Measurements from ENCODE around the gene GTF3C5.

Gene GTF3C5

DNA sequence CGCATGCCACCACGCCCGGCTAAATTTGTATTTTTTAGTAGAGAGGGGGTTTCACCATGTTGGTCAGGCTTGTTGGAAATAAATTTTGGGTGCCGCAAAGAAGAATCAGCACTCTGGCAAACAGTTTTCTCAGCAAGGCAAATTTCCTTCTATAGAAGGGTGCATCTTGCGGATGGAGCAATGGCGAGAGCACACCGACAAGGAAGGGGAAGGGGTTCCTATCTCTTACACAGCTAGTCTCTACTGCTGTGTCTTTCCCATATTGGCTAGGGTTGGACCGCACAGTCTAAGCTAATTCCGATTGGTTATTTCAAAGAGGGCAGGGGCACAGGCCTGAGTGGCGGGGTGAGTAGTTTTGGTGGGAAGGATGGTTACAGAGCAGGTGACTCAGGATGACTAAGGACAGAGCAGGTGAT is 707 bp downstream of the GTF3C5 start:
- DNase-seq, result peak; percentile 20

DNA sequence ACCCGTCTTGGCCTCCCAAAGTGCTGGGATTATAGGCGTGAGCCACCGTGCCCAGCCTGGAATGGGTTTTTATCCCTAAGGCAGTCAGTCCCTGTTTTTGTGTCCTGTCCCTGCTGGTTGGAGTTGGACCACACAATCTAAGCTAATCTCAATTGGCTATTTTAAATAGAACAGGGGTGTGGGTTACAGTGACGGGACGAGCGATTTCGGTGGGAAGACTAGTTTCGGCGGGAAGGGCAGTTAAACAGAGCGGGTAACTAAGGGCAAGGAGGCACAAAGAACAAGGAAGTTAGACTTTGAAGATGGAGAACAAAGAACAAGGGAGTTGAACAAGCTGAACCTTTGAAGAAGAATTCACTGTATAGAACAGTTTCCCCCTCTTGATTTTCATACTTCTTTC is 1.4 kb downstream of the GTF3C5 start:
- no peak for DNase-seq

- no peak for DNase-seq
Measured at GRCh38 chr9:133035669-133036068, 4.9 kb downstream of the GTF3C5 start.

DNA sequence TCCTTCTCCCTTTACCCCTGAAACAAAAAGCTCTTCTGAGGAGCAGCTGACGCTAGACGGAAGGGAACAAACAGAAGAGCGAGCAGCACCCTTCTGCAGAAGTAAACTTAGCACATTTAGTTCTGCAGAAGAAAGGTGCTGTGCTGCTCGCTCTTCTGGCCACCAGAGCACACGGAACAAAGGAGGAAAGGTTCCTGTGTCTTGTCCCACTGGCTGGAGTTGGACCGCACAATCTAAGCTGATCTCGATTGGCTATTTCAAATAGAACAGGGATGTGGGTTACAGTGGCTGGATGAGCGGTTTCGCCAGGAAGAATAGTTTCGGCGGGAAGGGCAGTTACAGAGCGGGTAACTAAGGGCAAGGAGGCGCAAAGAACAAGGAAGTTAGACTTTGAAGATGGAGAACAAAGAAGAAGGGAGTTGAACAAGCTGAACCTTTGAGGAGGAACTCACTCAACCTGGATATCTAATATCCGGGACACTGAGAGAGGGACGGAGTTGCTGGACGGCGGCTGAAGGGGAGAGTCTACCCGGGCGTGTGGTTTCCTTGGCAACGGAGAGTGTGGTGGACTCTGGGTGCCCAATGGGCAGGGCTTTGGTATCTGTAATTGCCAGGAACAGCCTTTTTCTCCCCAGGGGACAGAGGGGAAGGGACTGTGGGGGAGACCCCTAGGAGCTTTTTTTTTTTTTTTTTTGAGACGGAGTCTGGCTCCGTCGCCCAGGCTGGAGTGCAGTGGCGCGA is 7.1 kb downstream of the GTF3C5 start:
- DNase-seq, result no peak

GRCh38 chr9:133040892-133041479 is 10.2 kb downstream of the GTF3C5 start:
- DNase-seq, result peak; percentile 50

GRCh38 chr9:133041958-133042357 is 11.2 kb downstream of the GTF3C5 start:
- no peak for DNase-seq

GRCh38 chr9:133042676-133043075 is 11.9 kb downstream of the GTF3C5 start:
- DNase-seq, result no peak

DNA sequence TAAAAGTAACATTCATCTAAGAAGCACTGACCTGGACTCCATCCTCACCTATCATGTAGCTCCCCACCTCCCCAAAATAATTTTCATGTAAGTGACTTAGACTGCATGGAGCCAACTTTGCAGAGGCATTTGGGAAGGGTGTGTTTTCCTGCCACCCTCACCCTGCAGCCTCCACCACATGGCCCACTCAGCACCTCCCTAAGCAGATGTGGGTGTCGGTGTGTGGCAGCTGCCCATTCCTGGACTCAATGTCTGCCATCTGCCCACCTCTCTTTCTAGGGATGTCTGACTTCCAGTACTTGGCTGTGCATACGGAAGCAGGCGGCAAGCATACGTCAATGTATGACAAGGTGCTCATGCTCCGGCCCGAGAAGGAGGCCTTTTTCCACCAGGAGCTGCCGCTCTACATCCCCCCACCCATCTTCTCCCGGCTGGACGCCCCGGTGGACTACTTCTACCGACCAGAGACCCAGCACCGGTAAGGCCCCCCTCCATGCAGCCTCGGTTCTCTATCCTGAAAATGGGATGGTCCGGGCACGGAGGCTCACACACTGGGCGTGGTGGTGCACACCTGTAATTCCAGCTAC is 12.7 kb downstream of the GTF3C5 start:
- DNase-seq, result no peak

DNA sequence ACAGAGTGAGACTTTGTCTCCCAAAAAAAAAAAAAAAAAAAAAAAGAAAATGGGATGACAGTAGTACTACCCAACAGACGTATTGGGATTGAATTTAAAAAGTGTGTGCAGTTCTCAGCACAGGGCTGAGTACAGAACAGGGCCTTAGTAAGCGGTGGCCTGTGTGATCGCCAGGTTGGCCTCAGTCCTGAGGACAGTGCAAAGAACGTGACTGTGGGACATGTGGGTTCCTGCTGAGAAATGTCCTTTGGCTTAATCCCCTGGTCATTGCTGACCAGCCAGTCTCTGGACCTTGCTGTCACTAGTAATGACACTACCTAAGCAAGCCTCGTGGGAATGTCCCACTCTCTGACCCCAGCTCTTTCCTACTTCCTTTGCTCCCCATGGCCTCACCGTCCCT is 13.3 kb downstream of the GTF3C5 start:
- no peak for DNase-seq

DNA sequence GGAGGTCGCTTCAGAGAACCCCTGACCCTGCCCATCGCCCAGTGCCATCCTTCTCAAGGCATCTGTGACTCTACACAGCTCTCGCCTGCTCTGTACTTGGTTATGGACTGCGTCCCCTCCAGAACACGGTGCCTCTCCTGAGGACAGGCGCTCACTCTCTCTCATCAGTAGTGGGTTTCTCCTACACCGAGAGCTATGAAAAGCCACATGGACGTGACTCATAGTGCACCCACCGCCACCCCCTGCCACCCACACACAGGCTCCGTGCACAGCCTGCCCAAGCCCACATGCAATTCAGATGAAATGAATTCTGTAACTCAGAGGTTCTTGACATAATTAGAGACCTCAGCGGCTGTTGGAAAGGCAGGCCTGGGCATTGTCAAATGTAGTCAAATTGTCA is 13.9 kb downstream of the GTF3C5 start:
- no peak for DNase-seq

DNA sequence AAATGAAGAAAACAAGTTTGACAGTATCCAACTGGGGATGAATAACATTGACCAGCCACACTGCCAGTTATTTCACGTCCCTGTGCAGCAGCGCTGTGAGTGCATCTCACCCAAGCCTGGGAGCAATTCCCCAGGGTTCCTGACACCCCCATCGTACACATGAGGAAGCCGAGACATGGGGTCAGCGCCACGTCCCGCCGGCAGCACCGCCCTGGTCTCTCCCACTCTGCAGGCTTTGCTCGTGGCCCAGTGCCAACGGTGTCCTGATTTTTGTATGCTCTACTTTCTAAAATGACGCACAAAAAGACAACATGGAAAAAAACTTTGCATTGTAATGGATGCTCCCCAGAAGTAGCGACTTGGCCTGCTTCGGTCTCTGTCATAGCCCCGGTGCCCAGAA is 14.3 kb downstream of the GTF3C5 start:
- DNase-seq, result no peak

- no peak for DNase-seq
Measured at GRCh38 chr9:133046196-133046899, 15.6 kb downstream of the GTF3C5 start.

GRCh38 chr9:133046900-133047295 is 16.1 kb downstream of the GTF3C5 start:
- DNase-seq, result no peak

- peak; percentile 55 for DNase-seq
Measured at GRCh38 chr9:133048595-133048994, 17.8 kb downstream of the GTF3C5 start.

GRCh38 chr9:133049043-133049442 is 18.2 kb downstream of the GTF3C5 start:
- DNase-seq, result no peak

DNA sequence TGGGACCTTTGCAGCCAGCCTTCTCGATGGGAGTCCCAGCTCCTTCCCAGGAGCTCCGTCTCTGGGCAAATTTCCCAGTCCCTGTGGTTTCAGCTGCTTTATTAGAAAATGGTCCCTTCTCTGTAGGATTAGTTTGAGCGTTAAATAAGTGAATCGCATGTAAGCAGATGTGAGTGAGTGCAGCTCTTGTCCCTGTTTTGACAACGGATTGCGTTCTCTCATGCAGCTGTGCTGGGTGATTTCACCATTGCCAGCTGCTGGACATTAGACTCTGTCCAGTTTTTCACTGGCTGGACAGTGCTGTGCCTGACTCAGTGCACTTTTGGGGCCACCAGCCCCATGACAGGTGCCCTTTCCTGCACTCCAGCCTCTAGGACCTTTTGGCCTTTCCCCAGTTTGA is 19.3 kb downstream of the GTF3C5 start:
- DNase-seq, result no peak

GRCh38 chr9:133050781-133051180 is 20.0 kb downstream of the GTF3C5 start:
- no peak for DNase-seq

DNA sequence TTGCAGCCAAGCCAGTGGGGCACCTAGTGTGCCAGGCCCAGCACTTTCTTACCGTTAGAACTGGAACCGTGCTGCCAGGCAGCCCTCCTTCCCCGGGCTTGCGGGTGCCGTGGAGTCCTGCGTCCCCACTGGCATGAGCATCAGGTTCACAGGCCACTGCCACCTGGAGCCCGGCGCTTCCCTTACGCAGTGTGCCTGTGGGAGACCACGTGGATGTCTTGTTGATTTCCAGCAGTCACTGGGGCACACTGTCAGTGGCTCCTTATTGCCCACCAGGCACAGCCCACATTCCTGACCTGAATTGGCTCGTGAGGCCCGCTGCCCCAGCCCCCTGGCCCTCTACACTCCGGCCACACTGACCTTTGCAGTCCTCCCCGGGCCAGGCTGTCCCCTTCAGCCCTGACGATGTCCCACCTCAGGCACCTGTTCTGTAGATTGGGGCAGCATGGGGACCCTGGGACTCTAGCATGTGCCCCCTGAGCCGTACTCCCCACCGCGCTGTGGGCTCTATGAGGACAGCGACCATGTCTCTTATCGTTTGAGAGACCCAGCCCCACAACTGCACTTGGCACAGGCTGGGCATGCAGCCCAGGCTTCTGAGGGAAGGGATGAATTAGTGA is 20.6 kb downstream of the GTF3C5 start:
- no peak for DNase-seq

DNA sequence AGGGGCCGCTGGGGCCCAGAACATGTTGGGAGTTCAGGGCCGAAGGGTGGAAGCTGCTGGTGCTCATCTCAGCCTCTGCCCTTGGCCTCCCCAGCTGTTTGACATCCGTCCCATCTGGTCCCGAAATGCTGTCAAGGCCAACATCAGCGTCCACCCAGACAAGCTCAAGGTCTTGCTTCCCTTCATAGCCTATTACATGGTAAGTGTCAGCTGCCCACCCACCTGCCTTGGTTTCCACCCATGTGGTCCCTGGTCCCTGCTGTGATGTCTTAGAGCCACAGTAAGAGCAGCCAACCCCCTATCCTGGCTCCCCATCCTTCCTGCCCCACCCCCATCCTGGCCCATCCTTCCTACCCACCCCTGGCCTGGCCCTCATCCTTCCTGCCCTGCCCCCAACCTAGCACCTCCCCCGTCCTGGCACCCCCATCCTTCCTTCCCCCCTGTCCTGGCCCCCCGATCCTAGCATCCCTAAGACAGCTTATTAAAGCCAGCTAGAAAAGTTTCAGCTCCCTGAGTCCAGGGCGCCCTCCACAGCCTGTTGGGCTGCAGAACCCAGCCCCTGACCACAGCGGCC is 21.3 kb downstream of the GTF3C5 start:
- DNase-seq, result no peak

DNA sequence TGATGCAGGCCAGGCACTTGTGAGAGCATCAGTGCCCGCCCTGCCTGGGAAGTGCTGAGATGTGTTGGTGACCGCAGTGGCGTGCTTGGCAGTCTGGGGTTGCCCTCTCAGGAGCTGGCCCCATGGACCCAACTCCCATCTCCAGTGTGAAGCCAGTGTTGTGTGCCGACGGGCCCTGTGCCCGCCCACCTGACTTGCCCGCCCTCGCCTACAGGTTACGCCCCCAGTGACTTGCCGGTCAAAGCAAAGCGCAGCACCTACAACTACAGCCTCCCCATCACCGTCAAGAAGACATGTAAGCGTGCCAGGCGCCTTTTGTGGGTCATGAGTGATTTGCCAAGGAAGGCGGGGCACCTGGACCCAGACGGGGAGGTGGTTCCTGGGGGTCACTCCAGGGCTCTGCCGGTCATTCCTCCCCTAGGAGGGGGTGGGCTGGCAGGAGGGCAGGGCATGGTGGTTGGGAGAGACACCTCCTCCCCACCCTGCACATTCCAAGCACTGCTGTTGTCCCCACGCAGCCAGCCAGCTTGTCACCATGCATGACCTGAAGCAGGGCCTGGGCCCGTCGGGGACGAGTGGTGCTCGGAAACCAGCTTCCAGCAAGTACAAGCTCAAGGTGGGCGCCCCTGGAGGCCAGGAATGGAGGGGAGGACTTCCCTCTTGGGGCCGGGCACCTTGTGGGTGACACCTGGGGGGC is 23.5 kb downstream of the GTF3C5 start:
- no peak for DNase-seq

GRCh38 chr9:133054966-133055365 is 24.2 kb downstream of the GTF3C5 start:
- DNase-seq, result no peak

DNA sequence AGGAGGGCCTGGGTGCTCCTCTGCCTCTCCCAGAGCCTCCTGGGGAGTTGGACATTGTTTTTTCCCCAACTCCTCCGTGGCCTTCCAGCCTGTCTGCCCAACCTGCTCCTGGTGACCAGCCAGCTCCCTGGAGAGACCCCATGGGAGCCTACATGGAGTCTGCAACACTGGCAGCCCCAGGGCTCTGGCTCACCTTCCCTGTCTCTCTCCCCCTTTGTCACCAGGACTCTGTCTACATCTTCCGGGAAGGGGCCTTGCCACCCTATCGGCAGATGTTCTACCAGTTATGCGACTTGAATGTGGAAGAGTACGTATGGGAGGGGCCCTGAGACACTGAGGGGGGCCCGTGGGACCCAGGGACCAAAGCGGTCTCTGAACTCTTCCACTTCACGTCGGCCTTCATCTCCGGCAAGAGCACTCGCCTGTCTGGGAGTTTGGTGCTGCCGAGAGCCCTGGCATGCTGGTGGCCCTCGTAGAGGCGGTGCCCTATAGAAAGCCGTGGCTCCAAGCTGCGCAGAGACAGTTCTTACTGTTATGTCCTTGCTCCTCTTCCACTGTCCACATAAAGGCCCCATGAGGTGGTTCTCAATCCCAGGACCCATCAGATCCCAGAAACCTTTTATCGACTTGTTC is 25.1 kb downstream of the GTF3C5 start:
- DNase-seq, result no peak
